Omental fat pad (tissue), 4 donors: Measurements from ENCODE around the gene TMEM92. TPM values are rescaled to one million over a fixed set of nuclear protein-coding genes. Genes with fewer than 3 reads are reported as not detected.

Experiments used
- ATAC-seq: fragments of 150-250 bp; one replicate; pipeline ENCODE4 v1.9.1; 2016; ENCODE audit warnings: mild to moderate bottlenecking, moderate library complexity; ENCODE audit not compliant: low FRiP score
- DNase-seq: peaks from one replicate; pipeline ENCODE4 v3.0.0-alpha.2; 2019; ENCODE audit warnings: low spot score
- small RNA-seq: library from RNA; depleted of rRNA; stranded (forward); fragments of <200 nt; gene quantifications from one replicate; pipeline ENCODE3, GENCODE V24; 2016
- total RNA-seq, 4 donors: library from RNA; depleted of rRNA; stranded (reverse); fragments of >200 nt; gene quantifications; one replicate each; pipeline ENCODE4 v1.1.0, GENCODE V29; 2016
- TF ChIP-seq, protein P1 (sequence below), 3 donors: fragments of 450-650 bp; IDR thresholded peaks; one replicate each; pipeline ENCODE4 v1.5.1; 2016 to 2017; ENCODE audit warnings: antibody characterized with exemption in 3 of 3, mild to moderate bottlenecking in 3 of 3, moderate library complexity in 2 of 3

Gene TMEM92
- total RNA-seq, 4 donors from 2014 or later = 0.93 TPM; not detected in 3

DNA sequence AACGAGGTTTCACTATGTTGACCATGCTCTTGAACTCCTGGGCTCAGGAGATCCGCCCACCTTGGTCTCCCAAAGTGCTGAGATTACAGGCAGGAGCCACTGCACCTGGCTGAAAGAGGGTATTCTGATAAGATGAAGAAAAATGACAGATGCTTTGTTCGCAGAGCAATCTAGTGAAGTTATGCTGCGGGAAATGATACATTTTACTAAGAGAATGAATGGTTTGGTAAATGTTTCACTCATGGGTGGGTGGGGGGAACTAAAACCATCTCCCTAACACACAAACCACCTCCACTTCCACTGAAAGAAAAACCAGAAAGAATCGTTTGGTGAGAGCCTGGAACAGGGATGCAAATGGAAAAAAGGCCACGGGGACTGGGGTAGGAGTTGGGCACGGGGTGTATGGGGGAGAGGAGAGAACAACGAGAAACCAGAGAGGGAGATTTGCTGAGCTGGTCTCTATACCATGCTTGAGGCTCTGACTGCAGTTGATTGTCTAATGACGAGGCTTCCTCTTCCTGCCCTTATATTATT is 52.6 kb downstream of the TMEM92 start:
- DNase-seq = no peak
- TF ChIP-seq, protein P1, sequence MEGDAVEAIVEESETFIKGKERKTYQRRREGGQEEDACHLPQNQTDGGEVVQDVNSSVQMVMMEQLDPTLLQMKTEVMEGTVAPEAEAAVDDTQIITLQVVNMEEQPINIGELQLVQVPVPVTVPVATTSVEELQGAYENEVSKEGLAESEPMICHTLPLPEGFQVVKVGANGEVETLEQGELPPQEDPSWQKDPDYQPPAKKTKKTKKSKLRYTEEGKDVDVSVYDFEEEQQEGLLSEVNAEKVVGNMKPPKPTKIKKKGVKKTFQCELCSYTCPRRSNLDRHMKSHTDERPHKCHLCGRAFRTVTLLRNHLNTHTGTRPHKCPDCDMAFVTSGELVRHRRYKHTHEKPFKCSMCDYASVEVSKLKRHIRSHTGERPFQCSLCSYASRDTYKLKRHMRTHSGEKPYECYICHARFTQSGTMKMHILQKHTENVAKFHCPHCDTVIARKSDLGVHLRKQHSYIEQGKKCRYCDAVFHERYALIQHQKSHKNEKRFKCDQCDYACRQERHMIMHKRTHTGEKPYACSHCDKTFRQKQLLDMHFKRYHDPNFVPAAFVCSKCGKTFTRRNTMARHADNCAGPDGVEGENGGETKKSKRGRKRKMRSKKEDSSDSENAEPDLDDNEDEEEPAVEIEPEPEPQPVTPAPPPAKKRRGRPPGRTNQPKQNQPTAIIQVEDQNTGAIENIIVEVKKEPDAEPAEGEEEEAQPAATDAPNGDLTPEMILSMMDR (IDR thresholded peaks at IDR 0.05) = no peak
- no peak for ATAC-seq

DNA sequence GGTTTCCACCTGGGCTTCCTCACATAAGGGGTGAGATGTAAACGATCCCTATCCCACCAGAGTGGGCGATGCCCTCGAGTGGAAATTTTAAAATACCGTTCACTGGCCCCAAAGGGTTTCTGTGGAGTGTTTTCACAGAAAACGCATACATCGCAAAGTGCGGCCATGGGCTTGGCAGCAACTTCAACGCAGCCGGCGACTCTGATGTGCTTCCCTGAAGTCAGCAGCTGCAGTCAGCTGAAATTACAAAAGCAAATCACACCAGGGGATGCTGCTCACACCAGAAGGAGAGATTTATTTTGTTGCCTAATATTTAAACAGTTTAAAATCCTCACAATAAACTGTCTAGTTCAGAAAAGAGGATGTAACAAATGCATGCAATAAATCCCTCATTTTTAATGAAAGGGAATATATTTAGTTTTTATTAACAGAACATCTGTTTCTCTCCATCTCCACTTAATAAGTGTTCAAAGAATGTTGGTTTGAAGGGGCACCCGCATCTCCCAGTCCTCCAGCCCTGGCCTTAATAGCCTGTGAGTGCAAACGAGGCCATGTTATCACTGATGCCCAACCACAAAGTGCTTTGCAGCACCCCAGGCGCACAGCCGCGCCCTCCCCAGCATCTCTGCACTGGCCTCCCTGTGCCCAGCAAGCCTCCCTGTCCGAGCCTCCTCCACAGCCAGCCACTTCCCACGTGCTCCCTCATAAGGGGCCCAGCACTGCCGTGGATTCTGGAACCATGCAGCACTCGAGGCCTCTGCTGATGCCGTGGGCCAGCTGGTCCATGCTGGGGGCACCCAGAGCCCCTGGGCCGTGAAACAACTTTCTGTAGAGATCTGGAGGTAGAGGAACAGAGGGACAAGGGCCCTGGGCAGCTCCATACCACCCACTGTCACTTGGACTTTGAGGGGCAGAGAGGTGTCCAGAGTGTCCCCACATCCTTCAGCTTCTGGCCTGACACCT is 54.4 kb downstream of the TMEM92 start:
- no peak for DNase-seq
- TF ChIP-seq, protein P1 (IDR thresholded peaks at IDR 0.05) = no peak
- no peak for ATAC-seq

DNA sequence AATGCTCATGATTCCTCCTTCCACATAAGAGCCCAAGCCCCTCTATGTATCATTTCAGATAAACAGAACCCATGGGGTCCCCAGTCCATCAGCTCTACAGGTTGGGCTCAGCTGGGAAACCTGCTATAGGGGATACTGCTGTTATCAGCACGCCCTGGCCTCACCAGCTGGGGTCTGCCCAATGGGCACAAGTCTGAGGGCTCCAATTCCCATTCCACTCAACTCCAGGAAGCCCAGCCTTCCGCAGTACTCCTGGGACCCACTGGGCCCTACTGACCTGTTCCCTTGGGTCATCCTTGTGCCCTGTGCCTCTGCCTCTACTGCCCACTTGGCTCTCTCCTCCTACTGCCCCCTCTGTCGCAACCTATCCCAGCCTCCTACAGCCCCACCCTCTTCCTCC is 55.5 kb downstream of the TMEM92 start:
- no peak for ATAC-seq
- TF ChIP-seq, protein P1 (IDR thresholded peaks at IDR 0.05) = no peak
- DNase-seq = no peak

DNA sequence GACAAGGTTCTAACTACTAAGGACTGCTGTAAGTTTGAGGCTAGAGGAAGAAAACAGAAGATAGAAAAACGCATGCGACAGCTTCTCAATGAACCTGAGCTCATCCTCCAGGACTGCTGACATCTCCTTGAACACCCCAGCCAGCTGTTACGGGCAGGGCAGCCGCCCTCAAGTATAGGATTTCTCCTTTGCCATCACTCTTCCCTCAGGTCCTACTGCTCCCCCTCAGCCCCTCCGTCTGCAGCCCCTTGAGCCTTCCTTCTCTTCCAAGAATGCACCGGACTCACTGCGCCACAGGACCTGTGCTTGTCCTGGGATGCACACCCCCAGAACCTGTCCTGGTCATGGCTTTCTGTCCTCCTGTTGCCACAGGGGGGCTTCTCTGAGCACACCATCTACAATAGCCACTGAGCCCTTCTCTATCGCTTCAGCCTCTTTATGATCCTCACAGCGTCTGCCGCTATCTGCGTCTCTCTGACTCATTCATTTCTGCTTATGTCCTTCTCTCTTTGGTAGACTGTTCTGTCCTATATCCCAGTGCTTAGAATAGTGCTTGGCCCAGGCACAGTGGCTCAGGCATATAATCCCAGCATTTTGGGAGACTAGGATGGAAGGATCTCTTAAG is 56.0 kb downstream of the TMEM92 start:
- no peak for DNase-seq
- ATAC-seq = no peak
- TF ChIP-seq, protein P1 (IDR thresholded peaks at IDR 0.05) = no peak

Small RNA genes within 50 kb of the gene (small RNA-seq; reads per million reads assigned to genes)
- gene SUMO2P7 = not detected

Other genes with a start within 250 kb of the TMEM92 start
- 10 to 100 TPM; 28.5 to 99.8 (median 41.2) TPM for gene ITGA3, start 218.4 kb upstream of the TMEM92 start, total RNA-seq
- 10 to 100 TPM; 42.2 to 72.7 (median 50.7) TPM for gene PDK2, start 179.1 kb upstream of the TMEM92 start, total RNA-seq
- under 1 TPM in 2 of 4 donors, not detected in 2; 0.12 to 0.44 TPM for gene SAMD14, start 144.3 kb upstream of the TMEM92 start, total RNA-seq
- gene PPP1R9B, start 123.8 kb upstream of the TMEM92 start, total RNA-seq = 10 to 100 TPM; 16.6 to 38.0 (median 25.6) TPM
- gene SGCA, start 108.5 kb upstream of the TMEM92 start, total RNA-seq = 1 to 10 TPM in 3 of 4 donors, not detected in 1; 1.1 to 4.9 (median 2.6) TPM
- 10 to 100 TPM; 21.2 to 57.9 (median 43.6) TPM for gene COL1A1, start 72.8 kb upstream of the TMEM92 start, total RNA-seq
- 10 to 100 TPM in 3 of 4 donors, 1 to 10 TPM in 1; 8.4 to 23.2 (median 16.5) TPM for gene XYLT2, start 71.7 kb downstream of the TMEM92 start, total RNA-seq
- gene MRPL27, start 98.7 kb downstream of the TMEM92 start, total RNA-seq = 10 to 100 TPM; 48.9 to 71.0 (median 61.7) TPM
- 1 to 10 TPM in 1 of 4 donors, not detected in 3; 1.1 TPM for gene EME1, start 98.8 kb downstream of the TMEM92 start, total RNA-seq
- gene LRRC59, start 123.1 kb downstream of the TMEM92 start, total RNA-seq = 100 to 1,000 TPM in 3 of 4 donors, 10 to 100 TPM in 1; 53.6 to 193 (median 102) TPM
- gene ACSF2, start 151.8 kb downstream of the TMEM92 start, total RNA-seq = 100 to 1,000 TPM in 1 of 4 donors, 10 to 100 TPM in 3; 36.6 to 140 (median 65.3) TPM
- gene CHAD, start 194.4 kb downstream of the TMEM92 start, total RNA-seq = not detected
- gene RSAD1, start 204.4 kb downstream of the TMEM92 start, total RNA-seq = 10 to 100 TPM; 18.7 to 25.9 (median 23.4) TPM
- gene MYCBPAP, start 234.0 kb downstream of the TMEM92 start, total RNA-seq = 1 to 10 TPM in 2 of 4 donors, under 1 TPM in 1, not detected in 1; 0.36 to 1.9 (median 1.0) TPM